GM10266 (cell line): ENCODE data around the gene KRTAP15-1.

ENCODE experiments used
- DNase-seq: peaks from one replicate; pipeline ENCODE4 v3.0.0; 2012; ENCODE audit errors: extremely low spot score
- CTCF ChIP-seq: IDR thresholded peaks from 2 replicates; pipeline ENCODE4 v1.5.1; 2012; ENCODE audit warnings: mild to moderate bottlenecking, low read depth; ENCODE audit not compliant: control insufficient read depth, insufficient read depth; ENCODE audit errors: missing control alignments

Gene KRTAP15-1

GRCh38 chr21:30487336-30487735 lies 47.3 kb downstream of the KRTAP15-1 start, which contains the start of gene KRTAP19-2:
Gene KRTAP19-2, minus strand, starts transcription at chr21:30487436. Its CDS starts 88 bp downstream, at chr21:30487348.
- no peak for TF ChIP-seq CTCF
- DNase-seq, result no peak
